ENCODE measurements around the gene RPL9.
"Not testable (repeated sequence)": the region's sequence is repeated elsewhere in the genome, so short reads cannot be mapped to it uniquely, and the experiment has no call there.

The RPL9 gene
- total RNA-seq, result 432 reads per million, percentile 97 among the genes with 10 or more reads in this experiment

- DNase-seq, result peak; percentile 90
Measured at GRCh38 chr4:39458505-39459300, at the start of gene RPL9, which contains the start of gene LIAS. Gene RPL9, minus strand, starts transcription at chr4:39458922. Its CDS starts 483 bp downstream, at chr4:39458439. Gene LIAS, plus strand, starts transcription at chr4:39459056. Its CDS starts 62 bp downstream, at chr4:39459118.

GRCh38 chr4:39505581-39505980 is 46.9 kb upstream of the RPL9 start:
- DNase-seq, result no peak

GRCh38 chr4:39504538-39504937 is 45.8 kb upstream of the RPL9 start:
- DNase-seq, result no peak

GRCh38 chr4:39502664-39503035 is 43.9 kb upstream of the RPL9 start:
- DNase-seq, result not testable (repeated sequence)

GRCh38 chr4:39502019-39502663 is 43.4 kb upstream of the RPL9 start:
- no peak for DNase-seq

- no peak for DNase-seq
Measured at GRCh38 chr4:39498727-39499020, 40.0 kb upstream of the RPL9 start.

- DNase-seq, result no peak
Measured at GRCh38 chr4:39497909-39498726, 39.4 kb upstream of the RPL9 start.

GRCh38 chr4:39495446-39496213 is 36.9 kb upstream of the RPL9 start:
- no peak for DNase-seq

- DNase-seq, result no peak
Measured at GRCh38 chr4:39494354-39494753, 35.6 kb upstream of the RPL9 start.

GRCh38 chr4:39490322-39490721 is 31.6 kb upstream of the RPL9 start:
- no peak for DNase-seq

- DNase-seq, result no peak
Measured at GRCh38 chr4:39486221-39486804, 27.6 kb upstream of the RPL9 start.

GRCh38 chr4:39484582-39485272 is 26.0 kb upstream of the RPL9 start:
- no peak for DNase-seq

- DNase-seq, result no peak
Measured at GRCh38 chr4:39480902-39481695, 22.4 kb upstream of the RPL9 start.

- DNase-seq, result no peak
Measured at GRCh38 chr4:39480251-39480650, 21.5 kb upstream of the RPL9 start.

GRCh38 chr4:39476187-39476895 is 17.6 kb upstream of the RPL9 start:
- no peak for DNase-seq

- no peak for DNase-seq
Measured at GRCh38 chr4:39472396-39472795, 13.7 kb upstream of the RPL9 start.

- no peak for DNase-seq
Measured at GRCh38 chr4:39470402-39470801, 11.7 kb upstream of the RPL9 start.

- no peak for DNase-seq
Measured at GRCh38 chr4:39469429-39470077, 10.8 kb upstream of the RPL9 start.

GRCh38 chr4:39467464-39467863 is 8.7 kb upstream of the RPL9 start:
- DNase-seq, result no peak

GRCh38 chr4:39466747-39467146 is 8.0 kb upstream of the RPL9 start:
- no peak for DNase-seq
